GM12873 (cell line): ENCODE results near the gene SPATA31A7.
"Not testable (repeated sequence)": the region's sequence is repeated elsewhere in the genome, so short reads cannot be mapped to it uniquely, and the experiment has no call there.

Source experiments
- TF ChIP-seq, protein P1 (sequence below): IDR thresholded peaks from 2 replicates; pipeline ENCODE4 v1.5.1; 2012; ENCODE audit warnings: low read depth, mild to moderate bottlenecking, moderate library complexity, low read length, control low read depth; ENCODE audit not compliant: insufficient read depth; ENCODE audit errors: missing control alignments

Gene SPATA31A7

DNA sequence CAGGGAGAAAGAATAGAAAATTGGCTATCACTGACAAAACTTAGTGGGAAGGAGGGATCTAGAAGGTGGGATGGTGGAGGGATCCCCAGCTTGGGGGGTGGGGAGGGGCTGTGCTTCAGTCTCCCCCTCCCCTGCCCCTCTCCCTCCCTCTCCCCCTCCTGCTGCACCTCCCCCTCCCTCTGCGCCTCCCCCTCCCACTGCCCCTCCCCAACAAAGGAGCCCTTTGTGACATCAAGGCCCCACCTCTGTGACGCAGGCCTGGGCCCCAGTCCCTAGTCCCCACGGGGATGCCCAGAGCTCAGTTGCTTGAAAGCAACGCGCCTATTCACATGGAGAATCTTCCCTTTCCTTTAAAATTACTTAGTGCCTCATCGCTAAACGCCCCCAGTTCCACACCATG, at the start of gene SPATA31A7:
SPATA31A7 (plus strand) TSS at position 301 of the 400 bp plus-strand sequence; CDS start at position 330, 29 bp downstream.
- TF ChIP-seq, protein P1, sequence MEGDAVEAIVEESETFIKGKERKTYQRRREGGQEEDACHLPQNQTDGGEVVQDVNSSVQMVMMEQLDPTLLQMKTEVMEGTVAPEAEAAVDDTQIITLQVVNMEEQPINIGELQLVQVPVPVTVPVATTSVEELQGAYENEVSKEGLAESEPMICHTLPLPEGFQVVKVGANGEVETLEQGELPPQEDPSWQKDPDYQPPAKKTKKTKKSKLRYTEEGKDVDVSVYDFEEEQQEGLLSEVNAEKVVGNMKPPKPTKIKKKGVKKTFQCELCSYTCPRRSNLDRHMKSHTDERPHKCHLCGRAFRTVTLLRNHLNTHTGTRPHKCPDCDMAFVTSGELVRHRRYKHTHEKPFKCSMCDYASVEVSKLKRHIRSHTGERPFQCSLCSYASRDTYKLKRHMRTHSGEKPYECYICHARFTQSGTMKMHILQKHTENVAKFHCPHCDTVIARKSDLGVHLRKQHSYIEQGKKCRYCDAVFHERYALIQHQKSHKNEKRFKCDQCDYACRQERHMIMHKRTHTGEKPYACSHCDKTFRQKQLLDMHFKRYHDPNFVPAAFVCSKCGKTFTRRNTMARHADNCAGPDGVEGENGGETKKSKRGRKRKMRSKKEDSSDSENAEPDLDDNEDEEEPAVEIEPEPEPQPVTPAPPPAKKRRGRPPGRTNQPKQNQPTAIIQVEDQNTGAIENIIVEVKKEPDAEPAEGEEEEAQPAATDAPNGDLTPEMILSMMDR = not testable (repeated sequence)
